NB4 (cell line): Measurements from ENCODE around the gene ZFHX3.

Experiments used
- MAX ChIP-seq: IDR thresholded peaks from 2 replicates; pipeline ENCODE4 v1.6.1; 2011; ENCODE audit warnings: low read depth, low read length
- MYC ChIP-seq: IDR thresholded peaks from 2 replicates; pipeline ENCODE4 v1.6.1; 2011; ENCODE audit warnings: low read depth, low read length
- POLR2A ChIP-seq: IDR thresholded peaks from 2 replicates; pipeline ENCODE4 v1.6.1; 2011; ENCODE audit warnings: mild to moderate bottlenecking; ENCODE audit not compliant: insufficient read length; ENCODE audit errors: extremely low read depth
- TF ChIP-seq, protein P1 (sequence below): IDR thresholded peaks from one replicate; pipeline ENCODE4 v1.5.1; 2012; ENCODE audit warnings: low read depth, low read length

DNA sequence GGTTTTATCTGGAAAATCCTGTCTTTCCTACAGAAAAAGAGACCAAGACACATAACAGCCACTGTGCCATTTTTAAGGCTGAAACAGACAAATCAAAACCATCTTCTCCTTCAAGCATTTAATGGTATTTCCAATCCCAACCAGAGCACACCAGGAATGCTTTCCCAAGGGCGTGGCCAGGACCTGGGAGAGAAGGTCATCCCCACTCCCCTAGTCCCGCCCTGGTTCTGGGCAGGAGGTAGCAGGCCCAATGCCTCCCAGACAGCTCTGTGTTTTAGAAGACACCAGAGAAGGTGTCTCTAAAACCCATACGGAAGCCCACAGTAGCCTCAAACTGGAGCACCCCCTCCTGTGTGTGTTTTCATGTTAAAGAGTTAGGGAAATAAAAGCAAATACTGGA, 214.4 kb downstream of the ZFHX3 start:
- no peak for TF ChIP-seq POLR2A
- TF ChIP-seq, protein P1, sequence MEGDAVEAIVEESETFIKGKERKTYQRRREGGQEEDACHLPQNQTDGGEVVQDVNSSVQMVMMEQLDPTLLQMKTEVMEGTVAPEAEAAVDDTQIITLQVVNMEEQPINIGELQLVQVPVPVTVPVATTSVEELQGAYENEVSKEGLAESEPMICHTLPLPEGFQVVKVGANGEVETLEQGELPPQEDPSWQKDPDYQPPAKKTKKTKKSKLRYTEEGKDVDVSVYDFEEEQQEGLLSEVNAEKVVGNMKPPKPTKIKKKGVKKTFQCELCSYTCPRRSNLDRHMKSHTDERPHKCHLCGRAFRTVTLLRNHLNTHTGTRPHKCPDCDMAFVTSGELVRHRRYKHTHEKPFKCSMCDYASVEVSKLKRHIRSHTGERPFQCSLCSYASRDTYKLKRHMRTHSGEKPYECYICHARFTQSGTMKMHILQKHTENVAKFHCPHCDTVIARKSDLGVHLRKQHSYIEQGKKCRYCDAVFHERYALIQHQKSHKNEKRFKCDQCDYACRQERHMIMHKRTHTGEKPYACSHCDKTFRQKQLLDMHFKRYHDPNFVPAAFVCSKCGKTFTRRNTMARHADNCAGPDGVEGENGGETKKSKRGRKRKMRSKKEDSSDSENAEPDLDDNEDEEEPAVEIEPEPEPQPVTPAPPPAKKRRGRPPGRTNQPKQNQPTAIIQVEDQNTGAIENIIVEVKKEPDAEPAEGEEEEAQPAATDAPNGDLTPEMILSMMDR, result no peak
- no peak for TF ChIP-seq MAX
- no peak for TF ChIP-seq MYC
